Fibroblast of peridontal ligament (primary cell): Measurements from ENCODE around the gene ITGB1.
"Not testable (repeated sequence)": the region's sequence is repeated elsewhere in the genome, so short reads cannot be mapped to it uniquely, and the experiment has no call there.

Experiments used
- DNase-seq: peaks from one replicate; pipeline ENCODE4 v3.0.0-alpha.2; 2010; ENCODE audit errors: extremely low read depth

The ITGB1 gene

GRCh38 chr10:32980558-32981468 lies 22.8 kb upstream of the ITGB1 start:
- peak; percentile 98 for DNase-seq

- DNase-seq, result no peak
Measured at GRCh38 chr10:32980242-32980557, 22.2 kb upstream of the ITGB1 start.

- not testable (repeated sequence) for DNase-seq
Measured at GRCh38 chr10:32979719-32980118, 21.7 kb upstream of the ITGB1 start.

- DNase-seq, result peak; percentile 80
Measured at GRCh38 chr10:32979041-32979440, 21.0 kb upstream of the ITGB1 start.

GRCh38 chr10:32977846-32978809 lies 20.1 kb upstream of the ITGB1 start:
- not testable (repeated sequence) for DNase-seq

GRCh38 chr10:32976338-32976737 lies 18.3 kb upstream of the ITGB1 start:
- DNase-seq, result no peak

GRCh38 chr10:32972929-32973328 lies 14.9 kb upstream of the ITGB1 start:
- no peak for DNase-seq

- no peak for DNase-seq
Measured at GRCh38 chr10:32972460-32972859, 14.4 kb upstream of the ITGB1 start.

GRCh38 chr10:32971536-32972091 lies 13.6 kb upstream of the ITGB1 start:
- DNase-seq, result no peak

GRCh38 chr10:32970910-32971309 lies 12.9 kb upstream of the ITGB1 start:
- DNase-seq, result no peak

GRCh38 chr10:32964270-32964669 lies 6.2 kb upstream of the ITGB1 start:
- no peak for DNase-seq

GRCh38 chr10:32963096-32963495 lies 5.1 kb upstream of the ITGB1 start:
- DNase-seq, result peak; percentile 91

- no peak for DNase-seq
Measured at GRCh38 chr10:32962521-32962920, 4.5 kb upstream of the ITGB1 start.

GRCh38 chr10:32961895-32962369 lies 3.9 kb upstream of the ITGB1 start:
- DNase-seq, result peak; percentile 90

GRCh38 chr10:32961343-32961894 lies 3.4 kb upstream of the ITGB1 start:
- no peak for DNase-seq

GRCh38 chr10:32960022-32960421 lies 2.0 kb upstream of the ITGB1 start:
- no peak for DNase-seq

- peak; percentile 58 for DNase-seq
Measured at GRCh38 chr10:32959006-32959920, 1.2 kb upstream of the ITGB1 start.

GRCh38 chr10:32957341-32958084 lies 517 bp downstream of the ITGB1 start:
- DNase-seq, result no peak

GRCh38 chr10:32956365-32957197 lies 1.4 kb downstream of the ITGB1 start:
- DNase-seq, result peak; percentile 42
